ENCODE data around the gene HSPA8. TPM values are rescaled to one million over a fixed set of nuclear protein-coding genes. Genes with fewer than 3 reads are reported as not detected.

HSPA8 gene
- total and polyA plus RNA-seq, 2 of the 13 experiments (the other 11 are each of a cell fraction or from before 2014, with no cell fraction given) = 936 to 2,151 TPM

DNA sequence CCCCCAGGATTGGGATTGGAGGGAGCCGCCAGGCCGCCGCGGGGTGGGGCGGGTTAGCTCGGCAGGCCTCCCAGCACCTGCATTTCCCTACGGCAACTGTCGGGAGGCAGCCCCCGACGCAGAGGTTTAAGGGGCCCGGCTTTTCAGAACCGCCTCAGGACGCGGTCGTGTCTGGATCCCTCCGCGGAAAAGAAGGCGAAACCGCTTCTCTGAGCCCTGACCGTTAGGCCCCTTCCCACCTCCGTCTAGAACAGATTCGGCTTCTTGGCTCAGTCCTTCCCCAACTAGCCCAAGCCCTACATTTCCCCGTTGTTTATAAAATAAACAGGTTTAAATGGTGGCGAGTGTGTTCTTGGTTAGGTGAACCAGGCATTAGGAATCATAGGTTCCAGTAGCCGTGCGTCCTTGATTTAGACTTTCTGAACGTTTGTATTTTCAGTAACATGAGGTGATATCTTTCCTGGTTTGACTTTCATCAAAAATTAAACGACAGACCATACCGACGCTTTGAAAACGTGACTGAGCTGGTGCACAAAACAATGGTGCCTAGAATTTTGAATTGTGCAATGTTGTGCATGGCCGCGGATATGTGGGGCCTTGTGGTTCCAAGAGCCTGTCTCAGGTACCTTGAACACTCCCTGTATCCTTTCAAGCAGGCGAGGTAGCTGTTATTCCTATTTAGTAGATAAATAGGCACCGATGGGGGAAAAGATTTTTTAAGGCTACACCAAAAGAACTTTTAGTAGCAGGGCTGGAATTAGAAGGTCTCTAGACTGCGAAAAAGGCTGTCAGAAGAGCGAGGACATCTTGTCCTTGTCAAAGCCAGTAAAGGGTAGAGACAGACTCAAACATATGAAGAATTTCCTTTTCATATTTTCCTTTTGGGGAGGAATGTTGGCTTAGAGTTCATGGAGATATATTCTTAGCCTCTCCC is 1.2 kb upstream of the HSPA8 start (continued):
- TF ChIP-seq, protein P1, sequence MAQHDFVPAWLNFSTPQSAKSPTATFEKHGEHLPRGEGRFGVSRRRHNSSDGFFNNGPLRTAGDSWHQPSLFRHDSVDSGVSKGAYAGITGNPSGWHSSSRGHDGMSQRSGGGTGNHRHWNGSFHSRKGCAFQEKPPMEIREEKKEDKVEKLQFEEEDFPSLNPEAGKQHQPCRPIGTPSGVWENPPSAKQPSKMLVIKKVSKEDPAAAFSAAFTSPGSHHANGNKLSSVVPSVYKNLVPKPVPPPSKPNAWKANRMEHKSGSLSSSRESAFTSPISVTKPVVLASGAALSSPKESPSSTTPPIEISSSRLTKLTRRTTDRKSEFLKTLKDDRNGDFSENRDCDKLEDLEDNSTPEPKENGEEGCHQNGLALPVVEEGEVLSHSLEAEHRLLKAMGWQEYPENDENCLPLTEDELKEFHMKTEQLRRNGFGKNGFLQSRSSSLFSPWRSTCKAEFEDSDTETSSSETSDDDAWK (CRISPR knock-in tag; IDR thresholded peaks at IDR 0.05) = no peak
- TF ChIP-seq ZNF781 (CRISPR knock-in tag; IDR thresholded peaks at IDR 0.05; ENCODE audit: borderline replicate concordance, not compliant biosample characterization) (no peak), NFKB2 (CRISPR knock-in tag; IDR thresholded peaks at IDR 0.05; ENCODE audit: borderline replicate concordance) (0 out of 2 replicates have a peak, but pooled peaks have one; percentile 9), GPN1 (CRISPR knock-in tag; IDR thresholded peaks at IDR 0.05; ENCODE audit: borderline replicate concordance) (no peak), ZIK1 (CRISPR knock-in tag; IDR thresholded peaks at IDR 0.05; ENCODE audit: borderline replicate concordance, low read depth) (no peak), MEIS1 (CRISPR knock-in tag; IDR thresholded peaks at IDR 0.05; ENCODE audit: borderline replicate concordance) (no peak), MYC (CRISPR knock-in tag; IDR thresholded peaks at IDR 0.05; ENCODE audit: borderline replicate concordance) (peak; percentile 37; the same call in 1 of the 2 replicates), CREB1 (IDR thresholded peaks at IDR 0.05) (no peak), CREB1 (CRISPR knock-in tag; IDR thresholded peaks at IDR 0.05) (no peak), JDP2 (CRISPR knock-in tag; IDR thresholded peaks at IDR 0.05; ENCODE audit: borderline replicate concordance) (no peak), SCMH1 (CRISPR knock-in tag; IDR thresholded peaks at IDR 0.05; ENCODE audit: borderline replicate concordance) (no peak), KAT8 (CRISPR knock-in tag; IDR thresholded peaks at IDR 0.05) (no peak), PITX1 (CRISPR knock-in tag; IDR thresholded peaks at IDR 0.05) (0 out of 2 replicates have a peak, but pooled peaks have one; percentile 20), HIVEP1 (CRISPR knock-in tag; IDR thresholded peaks at IDR 0.05) (no peak), SRSF1 (optimal IDR thresholded peaks at IDR 0.05; ENCODE audit: low read depth, low read length) (no peak), ZNF407 (CRISPR knock-in tag; IDR thresholded peaks at IDR 0.05; ENCODE audit: not compliant biosample characterization) (no peak), SALL1 (CRISPR knock-in tag; IDR thresholded peaks at IDR 0.05) (no peak)
- TF ChIP-seq, protein P2, sequence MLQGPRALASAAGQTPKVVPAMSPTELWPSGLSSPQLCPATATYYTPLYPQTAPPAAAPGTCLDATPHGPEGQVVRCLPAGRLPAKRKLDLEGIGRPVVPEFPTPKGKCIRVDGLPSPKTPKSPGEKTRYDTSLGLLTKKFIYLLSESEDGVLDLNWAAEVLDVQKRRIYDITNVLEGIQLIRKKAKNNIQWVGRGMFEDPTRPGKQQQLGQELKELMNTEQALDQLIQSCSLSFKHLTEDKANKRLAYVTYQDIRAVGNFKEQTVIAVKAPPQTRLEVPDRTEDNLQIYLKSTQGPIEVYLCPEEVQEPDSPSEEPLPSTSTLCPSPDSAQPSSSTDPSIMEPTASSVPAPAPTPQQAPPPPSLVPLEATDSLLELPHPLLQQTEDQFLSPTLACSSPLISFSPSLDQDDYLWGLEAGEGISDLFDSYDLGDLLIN (CRISPR knock-in tag; IDR thresholded peaks at IDR 0.05; ENCODE audit: borderline replicate concordance) = peak; percentile 16; the same call in 1 of the 2 replicates
